Coronary artery (tissue), 2 donors: Measurements from ENCODE around the gene CIAO1.

Experiments
- DNase-seq: peaks from one replicate; pipeline ENCODE4 v3.0.0-alpha.2; 2017; ENCODE audit warnings: low spot score
- H3K27ac ChIP-seq, 2 donors: fragments of 200-600 bp; sonication (generic); one replicate each; pipeline ENCODE4 v1.5.1; 2016 to 2019
- H3K4me3 ChIP-seq: fragments of 200-600 bp; sonication (generic); 2 replicates; pipeline ENCODE4 v1.5.1; 2016; ENCODE audit warnings: mild to moderate bottlenecking, moderate library complexity
- CTCF ChIP-seq: fragments of 200-600 bp; sonication (generic); IDR thresholded peaks from one replicate; pipeline ENCODE4 v1.5.1; 2019; ENCODE audit warnings: antibody characterized with exemption

The CIAO1 gene

GRCh38 chr2:96264656-96265348, 1.2 kb upstream of the CIAO1 start:
- peak overlapping the region; percentile 97 for H3K4me3 ChIP-seq
- no peak for TF ChIP-seq CTCF
- H3K27ac ChIP-seq = peak overlapping the region; percentile 85 to 99
- no peak for DNase-seq

- H3K27ac ChIP-seq = peak overlapping the region; percentile 85 to 99
- no peak for TF ChIP-seq CTCF
- peak; percentile 80 for DNase-seq
Measured at GRCh38 chr2:96265349-96265839, 631 bp upstream of the CIAO1 start.

GRCh38 chr2:96267159-96267971, 1.3 kb downstream of the CIAO1 start:
- Histone ChIP-seq H3K27ac (no peak overlapping the region), H3K4me3 (no peak overlapping the region)
- TF ChIP-seq CTCF = no peak
- no peak for DNase-seq

More at GRCh38 chr2:96265349-96265839, 631 bp upstream of the CIAO1 start:
- peak overlapping the region; percentile 97 for H3K4me3 ChIP-seq

DNA sequence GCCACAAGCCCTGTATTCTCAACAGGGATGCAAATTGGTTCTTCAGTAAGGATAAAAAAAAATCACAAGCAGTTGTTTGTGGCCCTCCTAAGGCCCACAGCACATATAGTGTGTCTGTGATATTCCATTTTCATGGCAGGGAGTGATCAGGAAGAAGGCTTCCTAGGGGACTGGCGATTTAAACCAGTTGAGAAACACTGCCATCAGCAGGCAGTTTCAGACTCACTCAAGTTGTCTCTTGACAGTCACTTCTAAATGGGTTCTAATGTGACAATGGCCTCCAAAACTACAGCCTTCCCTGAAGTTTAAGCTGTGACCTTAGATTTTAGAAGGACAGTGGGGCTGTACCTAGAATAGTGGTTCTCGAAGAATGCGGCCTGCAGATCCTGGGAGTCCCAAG, 6.0 kb downstream of the CIAO1 start:
- DNase-seq = no peak
- Histone ChIP-seq H3K27ac (no peak overlapping the region), H3K4me3 (no peak overlapping the region)
- no peak for TF ChIP-seq CTCF

DNA sequence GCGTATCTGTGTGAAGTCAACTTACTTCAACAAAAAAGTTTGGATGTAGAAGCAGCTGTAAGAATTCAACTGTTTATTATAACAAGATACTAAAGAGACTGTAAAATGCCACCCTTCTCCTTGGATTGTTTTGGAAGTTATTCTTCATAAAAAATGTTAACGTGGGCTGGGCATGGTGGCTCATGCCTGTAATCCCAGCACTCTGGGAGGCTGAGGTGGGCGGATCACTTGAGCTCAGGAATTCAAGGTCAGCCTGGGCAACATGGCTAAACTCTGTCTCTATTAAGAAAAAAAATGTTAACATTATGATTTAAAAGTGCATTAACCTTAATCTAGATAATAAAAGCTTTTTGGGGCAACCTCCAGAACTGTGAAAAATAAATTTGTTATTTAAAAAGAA, 7.7 kb downstream of the CIAO1 start:
- no peak for DNase-seq
- Histone ChIP-seq H3K27ac (no peak overlapping the region), H3K4me3 (no peak overlapping the region)
- no peak for TF ChIP-seq CTCF

DNA sequence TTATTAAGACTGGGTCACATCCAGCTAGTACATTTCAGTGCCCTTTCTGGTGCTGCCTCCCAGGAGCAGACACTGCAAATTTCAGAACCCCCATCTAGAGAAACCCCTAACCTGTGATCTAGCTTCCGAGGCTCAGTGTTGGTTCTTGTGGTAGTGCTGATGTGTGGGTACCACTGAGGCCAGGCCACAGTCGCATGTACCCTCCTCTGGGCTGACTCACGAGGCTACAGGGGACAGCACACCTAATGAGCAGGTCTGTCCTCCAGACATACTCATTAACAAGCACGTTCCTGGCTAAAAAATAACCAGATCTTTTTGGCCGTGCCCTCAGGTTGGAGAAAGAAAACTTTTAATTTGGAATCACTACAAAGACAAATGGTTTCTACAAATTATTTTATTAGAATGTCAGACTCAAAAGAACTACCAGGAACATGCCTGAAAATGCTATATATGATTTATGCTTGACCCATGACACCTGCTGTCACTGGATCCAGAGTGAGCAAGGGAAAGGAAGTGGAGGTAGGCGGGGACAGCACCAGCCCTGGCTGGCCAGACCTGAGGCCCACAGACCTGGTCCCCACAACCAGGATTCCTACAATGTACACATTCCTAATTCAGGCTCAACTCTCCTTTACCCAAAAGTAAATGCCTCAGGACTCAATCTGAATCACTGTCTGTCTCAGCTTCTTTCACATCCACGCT, 8.5 kb downstream of the CIAO1 start:
- Histone ChIP-seq H3K27ac (no peak overlapping the region), H3K4me3 (no peak overlapping the region)
- TF ChIP-seq CTCF = no peak
- DNase-seq = no peak
